CD4-positive, alpha-beta T cell treated with Interleukin-17A for 1 hour (primary cell): ENCODE measurements around the gene GET4.
"Not testable (repeated sequence)": the region's sequence is repeated elsewhere in the genome, so short reads cannot be mapped to it uniquely, and the experiment has no call there.

Experiments
- DNase-seq: peaks from one replicate; pipeline ENCODE4 v3.0.0-alpha.2; 2020

GET4 gene

DNA sequence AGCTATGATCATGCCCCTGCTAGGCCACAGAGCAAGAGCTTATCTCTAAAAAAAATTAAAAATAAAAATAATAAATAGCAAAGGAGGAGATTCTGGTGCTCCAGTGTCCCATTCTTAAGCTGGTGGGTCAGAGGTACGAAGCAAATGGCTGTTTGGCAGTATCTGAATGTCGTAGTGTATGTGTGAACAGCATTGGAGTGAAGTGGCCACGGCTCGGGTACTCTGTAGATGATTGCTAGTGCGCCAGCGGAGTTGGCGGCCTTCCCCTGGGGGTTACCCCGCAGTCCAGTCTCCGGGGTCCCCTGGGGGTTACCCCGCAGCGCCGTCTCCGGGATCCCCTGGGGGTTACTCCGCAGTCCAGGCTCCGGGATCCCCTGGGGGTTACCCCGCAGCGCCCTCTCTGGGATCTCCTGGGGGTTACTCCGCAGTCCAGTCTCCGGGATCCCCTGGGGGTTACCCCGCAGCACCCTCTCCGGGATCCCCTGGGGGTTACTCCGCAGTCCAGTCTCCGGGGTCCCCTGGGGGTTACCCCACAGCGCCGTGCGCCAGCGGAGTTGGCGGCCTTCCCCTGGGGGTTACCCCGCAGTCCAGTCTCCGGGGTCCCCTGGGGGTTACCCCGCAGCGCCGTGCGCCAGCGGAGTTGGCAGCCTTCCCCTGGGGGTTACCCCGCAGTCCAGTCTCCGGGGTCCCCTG is 29.2 kb upstream of the GET4 start:
- DNase-seq: not testable (repeated sequence)

DNA sequence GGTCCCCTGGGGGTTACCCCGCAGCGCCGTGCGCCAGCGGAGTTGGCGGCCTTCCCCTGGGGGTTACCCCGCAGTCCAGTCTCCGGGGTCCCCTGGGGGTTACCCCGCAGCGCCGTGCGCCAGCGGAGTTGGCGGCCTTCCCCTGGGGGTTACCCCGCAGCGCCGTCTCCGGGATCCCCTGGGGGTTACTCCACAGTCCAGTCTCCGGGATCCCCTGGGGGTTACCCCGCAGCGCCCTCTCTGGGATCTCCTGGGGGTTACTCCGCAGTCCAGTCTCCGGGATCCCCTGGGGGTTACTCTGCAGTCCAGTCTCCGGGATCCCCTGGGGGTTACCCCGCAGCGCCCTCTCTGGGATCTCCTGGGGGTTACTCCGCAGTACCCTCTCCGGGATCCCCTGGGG is 28.6 kb upstream of the GET4 start:
- not testable (repeated sequence) for DNase-seq

DNA sequence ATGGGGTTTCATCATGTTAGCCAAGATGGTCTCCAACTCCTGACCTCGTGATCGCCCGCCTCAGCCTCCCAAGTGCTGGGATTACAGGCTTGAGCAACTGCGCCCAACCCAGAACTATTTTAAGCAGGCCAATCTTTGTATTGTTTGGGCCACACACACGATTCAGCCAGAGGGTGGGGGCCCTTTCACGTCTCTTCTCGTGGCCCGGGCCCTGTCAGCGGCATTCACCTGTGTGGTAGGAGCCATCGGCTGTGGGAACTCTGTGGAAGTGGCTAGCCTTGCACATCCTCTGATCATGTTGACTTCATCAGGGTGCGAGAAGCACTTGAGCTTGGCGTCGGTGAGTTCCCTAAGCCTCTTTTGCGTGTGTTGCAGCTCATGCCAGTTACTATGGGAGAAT is 27.2 kb upstream of the GET4 start:
- DNase-seq: no peak

DNA sequence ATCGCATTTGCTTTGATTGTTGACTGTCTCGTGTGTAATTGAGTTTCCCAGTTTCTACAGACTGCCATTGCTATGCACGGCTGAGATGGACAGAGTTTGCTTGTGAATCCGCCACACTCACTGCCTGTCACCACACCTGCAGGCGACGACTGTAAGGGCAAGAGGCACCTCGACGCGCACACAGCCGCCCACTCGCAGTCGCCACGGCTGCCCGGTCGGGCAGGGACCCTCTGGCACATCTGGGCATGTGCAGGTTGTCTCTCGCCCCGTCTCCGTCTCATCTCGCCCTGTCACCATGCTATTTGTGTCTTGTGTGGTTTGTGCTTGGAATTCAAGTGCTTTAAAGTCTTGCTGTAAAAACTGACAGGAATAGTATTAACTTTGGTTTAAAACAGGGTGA is 26.6 kb upstream of the GET4 start:
- DNase-seq: no peak

DNA sequence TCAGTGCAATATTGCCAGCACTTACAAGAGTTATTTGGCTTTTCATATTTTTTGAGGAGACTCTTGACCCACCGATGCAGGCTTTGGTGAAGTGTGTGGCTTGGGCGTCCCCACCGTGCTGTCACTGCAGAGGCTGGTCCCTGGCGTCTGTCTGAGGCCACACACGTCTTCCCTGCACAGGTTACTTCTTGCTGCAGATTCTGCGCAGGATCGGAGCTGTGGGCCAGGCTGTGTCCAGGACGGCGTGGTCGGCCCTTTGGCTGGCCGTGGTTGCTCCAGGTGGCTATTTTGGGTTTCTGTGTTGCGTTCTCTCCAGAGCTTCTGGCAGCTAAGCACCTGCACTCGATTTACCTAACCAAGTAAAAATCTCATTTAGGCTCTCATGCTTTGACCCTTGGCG is 25.1 kb upstream of the GET4 start:
- no peak for DNase-seq

DNA sequence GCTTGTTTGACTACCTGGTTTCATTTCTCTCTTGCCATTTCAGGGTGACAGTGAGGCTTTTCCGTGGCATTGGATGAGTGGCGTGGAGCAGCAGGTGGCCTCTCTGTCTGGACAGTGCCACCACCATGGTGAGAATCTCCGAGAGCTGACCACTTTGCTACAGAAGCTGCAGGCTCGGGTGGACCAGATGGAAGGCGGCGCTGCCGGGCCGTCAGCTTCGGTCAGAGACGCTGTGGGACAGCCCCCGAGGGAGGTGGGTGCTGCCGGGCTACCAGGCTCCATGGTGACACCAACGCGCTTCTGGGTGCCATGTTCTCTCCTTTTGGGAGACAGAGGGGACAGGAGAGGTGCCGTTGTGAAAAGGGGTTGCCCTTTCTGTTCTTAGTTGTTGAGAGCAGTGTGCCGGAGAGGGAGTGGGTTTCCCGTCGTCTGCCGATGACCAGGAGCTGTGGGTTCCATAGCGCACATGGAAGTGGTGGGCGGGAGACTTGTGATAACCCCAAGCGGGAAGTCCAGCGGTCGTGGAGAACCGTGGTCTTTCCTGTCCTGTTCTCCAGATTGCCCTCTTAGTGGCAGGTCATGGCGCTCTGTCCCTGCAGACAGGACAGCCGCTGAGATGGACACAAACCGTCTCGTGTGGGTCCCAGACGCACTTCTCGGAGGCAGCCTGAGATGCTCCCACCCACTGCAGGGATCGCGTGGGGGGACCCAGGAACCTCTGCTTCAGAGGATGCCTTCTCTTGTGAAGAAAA is 22.8 kb upstream of the GET4 start:
- no peak for DNase-seq

DNA sequence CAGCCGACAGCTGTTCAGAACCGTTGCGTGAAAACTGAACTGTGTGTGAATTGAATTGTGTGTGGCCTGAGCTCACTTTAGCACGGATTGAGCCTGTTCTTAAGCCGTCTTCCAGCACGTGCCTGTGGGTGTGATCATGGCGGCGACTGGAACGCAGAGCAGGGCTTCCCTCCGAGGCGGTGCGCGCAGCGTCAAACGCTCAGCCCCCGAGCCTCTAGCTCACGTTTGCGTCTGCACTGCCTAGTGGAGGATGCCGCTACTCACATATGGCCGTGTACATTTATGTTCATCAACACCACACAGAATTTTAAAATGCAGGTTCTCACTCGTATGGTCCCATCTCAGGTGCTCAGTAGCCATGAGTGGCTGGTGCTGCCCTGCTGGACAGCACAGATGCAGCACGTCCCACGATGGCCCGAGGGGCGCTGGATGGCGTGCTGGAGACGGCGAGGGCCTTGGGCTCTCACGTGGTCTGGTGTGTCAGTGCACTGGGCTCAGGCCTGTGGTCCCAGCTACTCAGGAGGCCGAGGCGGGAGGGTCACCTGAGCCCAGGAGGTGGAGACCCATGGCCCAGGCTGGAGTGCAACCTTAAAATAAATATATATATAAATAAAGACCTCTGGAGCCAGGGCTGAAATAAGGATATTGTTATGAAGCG is 22.1 kb upstream of the GET4 start:
- no peak for DNase-seq

DNA sequence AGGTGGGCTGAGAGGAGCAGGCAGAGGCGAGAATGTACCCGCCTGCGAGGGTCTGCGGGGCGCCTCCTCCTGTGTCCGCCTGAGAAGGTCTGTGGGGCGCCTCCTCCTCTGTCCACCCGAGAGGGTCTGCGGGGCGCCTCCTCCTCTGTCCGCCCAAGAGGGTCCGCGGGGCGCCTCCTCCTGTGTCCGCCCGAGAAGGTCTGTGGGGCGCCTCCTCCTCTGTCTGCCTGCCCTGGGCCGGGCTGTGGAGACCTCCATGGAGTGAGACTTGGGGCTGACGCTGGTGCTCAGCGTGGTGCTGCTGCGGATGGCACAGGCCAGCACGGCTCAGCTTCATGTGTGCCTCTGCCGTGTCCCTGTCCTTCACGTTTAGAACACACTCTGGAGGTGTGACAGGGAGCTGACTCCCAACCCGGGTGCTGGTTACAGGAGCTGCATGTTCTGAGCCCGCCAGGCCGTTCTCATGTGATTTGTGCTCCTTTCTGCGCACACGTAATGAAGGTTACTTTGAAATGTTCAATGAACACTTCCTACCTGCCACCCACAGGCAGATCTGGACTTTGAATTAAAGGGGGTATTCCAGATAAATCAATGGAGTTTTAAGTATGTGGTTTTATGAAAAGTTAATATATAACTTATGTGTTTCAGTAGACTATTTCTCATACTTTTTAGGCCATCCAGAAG is 20.5 kb upstream of the GET4 start:
- DNase-seq: no peak

DNA sequence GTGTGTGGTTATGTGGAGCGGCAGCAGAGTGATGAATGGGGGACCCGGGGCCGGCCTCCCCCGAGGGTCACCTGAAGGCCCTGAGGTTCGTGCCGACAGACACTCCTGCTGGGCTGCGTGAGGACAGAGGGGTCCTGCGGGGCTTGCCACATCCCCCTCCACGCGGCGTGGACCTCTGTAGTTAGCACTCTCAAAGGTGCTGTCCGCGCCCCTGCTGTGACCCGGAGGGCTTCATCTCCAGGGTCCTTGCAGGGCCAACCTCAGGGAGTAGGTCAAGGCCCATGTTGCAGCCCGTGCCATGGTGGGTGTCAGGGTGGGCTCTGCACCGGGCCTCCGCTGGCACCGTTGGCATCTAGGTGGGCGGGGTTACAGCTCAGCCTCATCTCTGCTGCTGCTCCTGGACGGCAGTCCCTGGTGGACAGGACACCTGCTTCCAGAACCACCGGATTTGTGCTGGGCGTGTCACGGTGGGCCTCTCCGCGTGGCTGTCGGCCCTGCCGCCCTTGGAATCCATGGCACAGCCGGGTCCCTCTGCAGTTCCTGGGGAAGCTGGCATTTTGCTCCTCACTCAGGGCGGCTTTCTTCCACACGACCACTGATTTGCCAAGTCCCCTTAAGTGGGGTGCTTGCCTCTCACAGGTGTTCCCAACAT is 19.8 kb upstream of the GET4 start:
- no peak for DNase-seq

DNA sequence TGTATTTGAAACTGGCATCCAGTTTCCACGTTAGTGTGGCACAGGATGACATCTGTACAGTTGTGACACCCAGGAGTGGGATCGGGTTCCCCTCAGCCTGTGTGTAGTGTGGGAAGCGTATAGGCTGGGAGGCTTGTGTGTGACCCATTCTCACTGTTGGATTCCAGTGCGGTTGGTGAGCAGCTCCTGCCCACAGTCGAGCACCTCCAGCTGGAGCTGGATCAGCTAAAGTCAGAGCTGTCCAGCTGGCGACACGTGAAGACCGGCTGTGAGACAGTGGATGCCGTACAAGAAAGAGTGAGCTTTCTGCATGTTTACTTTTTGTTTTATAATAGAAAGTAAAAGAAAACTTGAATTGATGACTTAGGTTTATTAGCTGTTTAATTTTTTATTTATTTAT is 18.7 kb upstream of the GET4 start:
- no peak for DNase-seq

DNA sequence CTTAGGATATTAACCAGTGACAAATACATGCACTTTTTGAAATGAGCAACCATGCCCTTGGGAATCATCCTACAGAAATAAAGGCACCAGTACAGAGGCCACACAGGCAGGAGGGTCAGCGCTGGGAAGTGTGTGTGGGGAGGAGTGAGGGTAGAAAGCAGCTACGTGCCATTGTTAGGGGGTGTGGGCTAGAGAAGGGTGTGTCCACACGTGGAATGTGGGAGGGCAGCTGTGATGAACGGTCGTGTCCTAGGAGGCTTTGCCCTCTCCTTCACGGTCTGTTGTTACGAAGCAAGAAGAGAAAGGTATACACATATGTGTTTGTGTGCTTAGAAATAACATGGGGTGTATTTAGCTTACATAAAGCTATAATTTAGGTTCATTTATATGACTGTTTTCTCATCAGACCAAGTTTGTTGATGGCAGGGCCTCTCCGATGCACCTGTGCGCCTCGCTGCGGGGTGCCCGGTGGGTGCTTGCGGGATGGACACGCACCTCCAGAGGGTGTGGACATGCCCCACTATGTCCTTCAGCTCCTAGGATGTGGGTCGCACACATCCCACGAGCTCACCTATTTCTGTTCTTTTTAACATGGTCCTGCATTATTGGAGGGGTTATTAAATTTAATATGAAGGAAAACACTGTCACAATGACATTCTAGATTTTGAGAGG is 16.9 kb upstream of the GET4 start:
- no peak for DNase-seq

DNA sequence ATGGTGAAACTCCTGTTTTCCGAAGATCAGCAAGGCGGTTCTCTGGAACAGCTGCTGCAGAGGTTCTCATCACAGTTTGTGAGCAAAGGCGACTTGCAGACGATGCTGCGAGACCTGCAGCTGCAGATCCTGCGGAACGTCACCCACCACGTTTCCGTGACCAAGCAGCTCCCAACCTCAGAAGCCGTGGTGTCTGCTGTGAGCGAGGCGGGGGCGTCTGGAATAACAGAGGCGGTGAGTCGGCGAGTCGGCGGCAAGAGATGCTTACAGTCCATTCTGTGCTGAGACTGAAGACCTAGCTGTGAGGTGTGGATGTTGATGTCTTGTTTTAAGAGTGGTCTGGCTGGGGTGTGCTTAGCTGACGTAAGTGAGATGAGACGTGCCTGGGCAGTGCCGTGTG is 16.2 kb upstream of the GET4 start:
- no peak for DNase-seq

DNA sequence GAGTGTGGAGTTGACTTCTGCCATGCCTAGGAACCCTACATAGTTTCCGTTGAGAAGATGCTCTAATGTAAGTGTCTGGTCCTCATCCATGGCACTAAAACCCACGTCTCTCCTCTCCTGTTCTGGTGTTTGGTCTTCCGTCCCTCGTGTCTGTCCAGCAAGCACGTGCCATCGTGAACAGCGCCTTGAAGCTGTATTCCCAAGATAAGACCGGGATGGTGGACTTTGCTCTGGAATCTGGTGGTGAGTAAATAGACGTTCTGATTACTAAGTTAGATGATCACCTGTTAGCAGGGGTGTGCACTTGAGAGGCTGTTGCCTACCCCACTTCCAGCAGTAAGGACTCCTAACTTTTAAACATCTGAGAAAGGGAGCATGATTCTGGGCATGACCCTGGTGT is 15.1 kb upstream of the GET4 start:
- DNase-seq: no peak

DNA sequence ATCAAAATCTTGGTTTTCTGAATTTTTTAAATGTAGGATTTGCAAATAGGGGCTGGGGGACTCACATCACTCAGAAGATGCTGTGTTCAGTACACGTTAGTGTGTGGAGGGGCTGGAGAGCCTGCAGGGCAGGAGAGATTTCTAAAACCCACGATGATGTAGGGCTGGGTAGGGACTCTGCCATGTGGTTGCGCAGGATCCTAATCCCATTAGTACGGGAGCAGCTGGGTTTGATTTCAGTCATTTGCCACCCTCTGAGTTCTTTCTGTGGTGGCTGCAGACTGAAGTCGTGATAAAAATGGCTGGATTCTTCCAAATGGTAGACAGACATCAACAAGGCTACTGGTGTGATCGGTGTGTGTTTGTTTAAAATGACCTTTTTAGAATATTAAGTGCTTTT is 14.2 kb upstream of the GET4 start:
- DNase-seq: no peak

DNA sequence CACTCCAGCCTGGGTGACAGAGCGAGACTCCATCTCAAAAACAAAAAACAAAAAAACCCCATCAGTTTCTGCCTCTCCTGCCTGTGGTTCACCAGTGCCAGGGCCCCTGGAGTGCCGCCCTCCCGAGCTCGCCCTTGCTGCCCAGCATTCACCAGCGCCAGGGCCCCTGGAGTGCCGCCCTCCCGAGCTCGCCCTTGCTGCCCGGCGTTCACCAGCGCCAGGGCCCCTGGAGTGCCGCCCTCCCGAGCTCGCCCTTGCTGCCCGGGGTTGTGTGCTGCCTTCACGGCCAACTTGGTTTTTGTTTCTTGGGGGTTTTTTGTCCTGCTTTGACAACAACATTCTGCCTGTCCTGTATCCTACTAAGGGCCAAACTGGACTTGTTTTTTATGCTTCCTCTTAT is 13.2 kb upstream of the GET4 start:
- DNase-seq: no peak

DNA sequence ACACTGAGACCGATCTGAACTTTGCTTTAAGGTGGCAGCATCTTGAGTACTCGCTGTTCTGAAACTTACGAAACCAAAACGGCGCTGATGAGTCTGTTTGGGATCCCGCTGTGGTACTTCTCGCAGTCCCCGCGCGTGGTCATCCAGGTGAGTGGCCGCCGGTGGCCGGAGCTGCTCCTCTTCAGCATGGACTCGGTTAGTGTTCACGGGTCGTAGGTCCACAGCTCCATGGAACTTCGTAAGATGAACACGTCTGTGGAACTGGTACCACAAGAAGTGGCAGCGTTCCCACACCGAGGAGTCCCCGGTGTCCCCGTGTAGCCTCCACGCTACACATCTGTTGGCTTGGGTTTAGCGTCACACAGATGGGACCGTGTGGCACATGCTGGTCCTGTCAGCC is 10.4 kb upstream of the GET4 start:
- no peak for DNase-seq

DNA sequence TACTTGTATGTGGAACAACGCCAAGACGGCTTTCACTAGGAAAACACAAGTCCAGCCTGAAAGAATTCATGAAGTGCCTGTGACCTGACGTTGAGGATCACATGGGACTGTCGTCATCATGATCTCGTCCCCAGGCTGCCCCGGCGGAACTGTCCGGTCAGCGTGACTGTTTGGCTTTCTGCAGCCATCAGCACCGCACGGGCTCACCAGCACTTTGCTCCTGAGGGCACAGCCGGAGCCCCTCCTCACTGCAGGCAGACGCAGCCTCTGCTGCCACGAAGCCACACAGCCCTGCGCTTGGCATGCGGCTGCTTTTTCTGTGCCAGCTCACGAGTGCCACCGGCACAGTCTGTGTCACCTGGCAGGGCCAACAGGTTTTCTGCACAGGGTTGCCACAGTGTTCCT is 9.4 kb upstream of the GET4 start:
- DNase-seq: no peak

DNA sequence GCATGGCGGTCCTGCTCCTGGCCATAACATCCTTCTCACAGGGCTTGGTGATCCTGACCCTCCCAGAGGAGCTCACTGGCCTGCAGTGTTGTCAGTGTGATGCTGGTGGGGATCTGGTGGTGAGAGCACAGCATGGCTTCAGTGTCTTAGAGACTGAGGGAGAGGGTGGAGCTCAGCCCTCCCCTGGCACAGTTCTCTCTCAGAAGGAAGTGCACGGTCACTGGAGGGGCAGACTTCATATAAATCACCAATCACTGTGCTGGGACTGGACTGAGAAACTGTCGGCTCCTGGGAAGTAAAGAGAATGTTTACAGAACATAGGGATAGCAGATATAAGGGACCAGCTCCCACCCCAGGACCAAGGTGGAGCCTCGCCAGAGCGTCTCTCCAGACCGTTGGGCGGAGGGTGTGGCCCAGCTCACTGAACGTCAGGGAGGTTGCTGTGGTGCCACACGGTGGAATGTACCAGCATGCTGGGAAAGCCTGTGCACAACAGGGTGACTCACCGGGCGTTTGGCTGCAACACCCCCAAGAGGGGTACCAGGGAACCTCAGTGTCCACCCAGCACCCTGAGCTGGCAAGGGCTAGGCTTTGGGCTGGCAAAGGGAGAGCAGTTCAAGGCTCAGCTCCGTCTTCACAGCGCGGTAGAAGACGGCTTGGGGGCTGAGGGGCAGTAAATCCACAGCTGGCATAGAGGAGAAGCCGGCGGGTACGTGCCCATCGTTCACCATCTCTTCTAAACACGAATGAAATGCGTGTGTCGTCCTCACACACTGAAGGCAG is 8.8 kb upstream of the GET4 start:
- no peak for DNase-seq

DNA sequence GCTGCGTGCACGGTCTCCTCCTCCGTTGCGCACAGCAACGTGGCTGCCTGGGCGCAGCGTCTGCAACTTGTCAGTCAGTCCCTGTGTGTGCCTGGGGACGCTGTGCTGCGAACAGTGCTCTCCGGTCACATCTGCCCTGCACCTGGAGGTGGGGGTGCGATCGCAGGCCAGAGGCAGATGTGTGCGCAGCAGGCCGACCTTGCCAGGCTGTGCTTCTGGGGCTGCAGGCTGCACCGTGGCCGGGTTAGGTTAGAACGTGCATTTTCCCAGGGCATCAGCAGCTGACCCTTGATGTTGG is 8.2 kb upstream of the GET4 start:
- no peak for DNase-seq

DNA sequence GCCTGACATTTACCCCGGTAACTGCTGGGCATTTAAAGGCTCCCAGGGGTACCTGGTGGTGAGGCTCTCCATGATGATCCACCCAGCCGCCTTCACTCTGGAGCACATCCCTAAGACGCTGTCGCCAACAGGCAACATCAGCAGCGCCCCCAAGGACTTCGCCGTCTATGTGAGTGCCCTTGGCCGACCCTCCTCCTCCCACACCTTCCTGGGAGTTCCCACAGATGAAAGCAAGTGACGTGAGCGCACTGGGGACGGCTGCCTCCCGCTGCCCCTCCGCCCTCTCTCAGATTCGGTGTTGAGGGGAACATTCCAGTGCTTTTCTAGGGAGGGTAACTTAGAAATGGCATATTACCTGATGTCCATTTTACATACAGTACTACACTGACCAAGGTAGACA is 7.0 kb upstream of the GET4 start:
- no peak for DNase-seq

DNA sequence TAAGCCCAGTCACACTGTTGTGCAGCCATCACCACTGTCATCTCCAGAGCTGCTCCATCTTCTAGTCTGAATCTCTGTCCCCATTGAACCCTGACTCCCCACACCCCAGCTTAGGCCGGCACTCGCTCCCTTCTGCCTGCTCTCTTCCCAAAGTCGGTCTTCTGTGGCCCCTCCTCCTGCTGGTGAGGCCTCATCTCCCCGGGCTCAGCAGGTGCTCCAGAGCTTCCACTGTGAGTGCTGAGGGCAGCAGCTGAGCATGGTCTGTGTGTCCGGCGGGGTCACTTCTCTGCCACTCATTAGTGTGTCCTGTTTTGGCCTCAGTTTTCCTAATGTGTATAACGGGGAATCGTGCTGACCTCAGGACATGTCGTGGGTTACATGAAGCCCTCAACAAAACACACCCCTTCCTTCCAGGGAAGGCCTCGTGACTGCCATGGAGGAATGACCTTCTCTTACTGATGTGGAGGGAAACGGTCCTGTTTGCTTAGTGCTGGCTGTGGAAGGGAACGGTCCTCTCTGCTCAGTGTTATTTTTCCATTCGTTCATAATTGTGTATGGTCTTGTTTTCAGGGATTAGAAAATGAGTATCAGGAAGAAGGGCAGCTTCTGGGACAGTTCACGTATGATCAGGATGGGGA is 4.3 kb upstream of the GET4 start:
- no peak for DNase-seq

DNA sequence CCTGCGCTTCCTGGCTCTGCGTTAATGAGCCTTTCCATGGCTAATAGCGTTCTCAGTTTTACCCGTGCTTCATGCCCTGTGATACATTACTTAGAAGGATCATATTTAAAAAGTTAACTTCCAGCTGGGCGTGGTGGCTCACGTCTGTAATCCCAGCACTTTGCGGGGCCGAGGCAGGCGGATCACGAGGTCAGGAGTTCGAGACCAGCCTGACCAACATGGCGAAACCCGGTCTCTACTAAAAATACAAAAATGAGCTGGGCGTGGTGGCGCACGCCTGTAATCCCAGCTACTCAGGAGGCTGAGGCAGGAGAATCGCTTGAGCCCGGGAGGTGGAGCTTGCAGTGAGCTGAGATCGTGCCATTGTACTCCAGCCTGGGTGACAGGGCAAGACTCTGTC is 3.7 kb upstream of the GET4 start:
- DNase-seq: not testable (repeated sequence)
